ENCODE measurements around the gene CEACAM5.

Gene CEACAM5

GRCh38 chr19:41708481-41708880, at the start of gene CEACAM5:
Gene CEACAM5, plus strand, starts transcription at chr19:41708626. Its CDS starts 106 bp downstream, at chr19:41708732.
- no peak for DNase-seq (ENCODE audit: low read depth)

GRCh38 chr19:41666075-41666474, 42.4 kb upstream of the CEACAM5 start:
- DNase-seq (ENCODE audit: low read depth): no peak

- DNase-seq (ENCODE audit: low read depth): no peak
Observed at GRCh38 chr19:41668315-41668714, 40.1 kb upstream of the CEACAM5 start.

- DNase-seq (ENCODE audit: low read depth): no peak
Observed at GRCh38 chr19:41670755-41671154, 37.7 kb upstream of the CEACAM5 start.

- no peak for DNase-seq (ENCODE audit: low read depth)
Observed at GRCh38 chr19:41671486-41671885, 36.9 kb upstream of the CEACAM5 start.

- no peak for DNase-seq (ENCODE audit: low read depth)
Observed at GRCh38 chr19:41682437-41682836, 26.0 kb upstream of the CEACAM5 start.

GRCh38 chr19:41687419-41687818, 21.0 kb upstream of the CEACAM5 start:
- DNase-seq (ENCODE audit: low read depth): no peak

- DNase-seq (ENCODE audit: low read depth): no peak
Observed at GRCh38 chr19:41688098-41688497, 20.3 kb upstream of the CEACAM5 start, which contains the start of gene CEACAM7. Gene CEACAM7, minus strand, starts transcription at chr19:41688270. Its CDS starts 105 bp downstream, at chr19:41688165.

- DNase-seq (ENCODE audit: low read depth): no peak
Observed at GRCh38 chr19:41688687-41689086, 19.7 kb upstream of the CEACAM5 start.

GRCh38 chr19:41689993-41690800, 18.2 kb upstream of the CEACAM5 start:
- DNase-seq (ENCODE audit: low read depth): no peak

- DNase-seq (ENCODE audit: low read depth): no peak
Observed at GRCh38 chr19:41690801-41691065, 17.7 kb upstream of the CEACAM5 start.

GRCh38 chr19:41691268-41691970, 17.0 kb upstream of the CEACAM5 start:
- DNase-seq (ENCODE audit: low read depth): peak; percentile 36

- no peak for DNase-seq (ENCODE audit: low read depth)
Observed at GRCh38 chr19:41694196-41694595, 14.2 kb upstream of the CEACAM5 start.

- DNase-seq (ENCODE audit: low read depth): no peak
Observed at GRCh38 chr19:41694831-41695635, 13.4 kb upstream of the CEACAM5 start.

GRCh38 chr19:41695745-41696144, 12.7 kb upstream of the CEACAM5 start:
- no peak for DNase-seq (ENCODE audit: low read depth)

GRCh38 chr19:41696402-41697197, 11.8 kb upstream of the CEACAM5 start:
- DNase-seq (ENCODE audit: low read depth): peak; percentile 13

GRCh38 chr19:41697198-41697855, 11.1 kb upstream of the CEACAM5 start:
- DNase-seq (ENCODE audit: low read depth): no peak

GRCh38 chr19:41698746-41699230, 9.6 kb upstream of the CEACAM5 start:
- DNase-seq (ENCODE audit: low read depth): no peak

- no peak for DNase-seq (ENCODE audit: low read depth)
Observed at GRCh38 chr19:41699231-41699967, 9.0 kb upstream of the CEACAM5 start.

GRCh38 chr19:41699968-41700323, 8.5 kb upstream of the CEACAM5 start:
- DNase-seq (ENCODE audit: low read depth): no peak
